Left lobe of liver (tissue), 2 donors: ENCODE measurements around the gene ABCG1. TPM values are rescaled to one million over a fixed set of nuclear protein-coding genes. Genes with fewer than 3 reads are reported as not detected.

Experiments
- ATAC-seq: fragments of 200-7000 bp; cut with Tn5 transposase; one replicate; pipeline ENCODE4 v1.9.1; 2020; ENCODE audit warnings: mild to moderate bottlenecking, moderate library complexity
- DNase-seq: peaks from one replicate; pipeline ENCODE4 v3.0.0-alpha.2; 2020; ENCODE audit warnings: low spot score
- total RNA-seq: library from RNA; stranded (reverse); gene quantifications from one replicate; pipeline ENCODE4 v1.2.1, GENCODE V29; 2021
- donor health status: DM: no; HTN: no; CAD: no; lungs with moderate emphysema.
- donor health status: DM: no; HTN: yes; CAD: no.

Gene ABCG1
- total RNA-seq, 1 donor from 2014 or later = 4.7 TPM

DNA sequence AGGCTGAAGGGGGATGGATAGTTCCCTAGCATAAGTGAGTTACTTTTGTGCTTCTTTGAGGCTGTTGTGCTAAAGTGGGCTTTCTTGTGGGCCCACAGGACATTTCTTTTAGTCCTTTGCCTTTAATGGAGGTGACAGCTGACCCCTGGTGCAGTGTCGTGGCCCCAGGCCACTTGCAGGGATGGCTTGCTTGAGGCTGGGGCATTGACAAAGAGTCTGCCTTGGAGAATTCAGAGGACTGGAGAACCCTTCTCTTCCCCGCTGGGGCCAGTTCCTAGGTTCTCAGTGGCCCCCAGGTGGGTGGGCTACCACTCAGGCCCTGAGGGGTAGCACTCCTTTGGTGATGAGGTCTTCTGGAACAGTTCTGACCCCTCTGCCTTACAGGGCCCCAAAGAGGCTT is 12.8 kb downstream of the ABCG1 start:
- DNase-seq = no peak
- no peak for ATAC-seq

DNA sequence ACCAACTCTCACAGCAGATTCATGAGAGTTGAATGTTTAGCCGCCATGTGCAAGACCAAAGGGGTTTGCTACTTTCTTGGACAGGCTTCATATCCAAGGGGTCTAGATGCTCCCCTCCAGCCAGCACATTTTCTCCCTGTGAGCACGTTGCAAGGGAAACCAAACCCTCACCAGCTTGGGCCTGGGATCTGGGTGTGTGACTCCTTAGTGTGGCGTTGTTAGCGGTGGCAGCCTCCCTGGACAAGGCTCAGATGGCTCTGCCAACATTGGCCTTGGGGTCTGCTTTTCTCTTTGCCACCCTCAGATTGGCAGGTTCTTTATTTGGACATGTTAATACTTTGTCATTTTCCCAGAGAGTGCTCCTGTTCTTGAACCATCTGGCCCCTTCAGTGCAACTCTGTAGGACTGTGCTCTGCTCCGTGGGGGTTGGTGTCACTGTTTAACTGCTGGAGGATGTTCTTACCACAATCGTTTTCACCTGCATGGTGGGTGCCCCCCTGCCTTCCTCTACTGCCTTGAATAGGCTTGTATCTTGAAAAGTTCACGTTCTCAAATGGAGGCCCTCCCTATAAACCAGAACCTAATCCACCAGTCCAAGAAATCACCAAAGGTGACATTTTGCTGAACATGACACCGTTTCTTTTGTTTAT is 13.4 kb downstream of the ABCG1 start:
- ATAC-seq (no peak), DNase-seq (no peak)

DNA sequence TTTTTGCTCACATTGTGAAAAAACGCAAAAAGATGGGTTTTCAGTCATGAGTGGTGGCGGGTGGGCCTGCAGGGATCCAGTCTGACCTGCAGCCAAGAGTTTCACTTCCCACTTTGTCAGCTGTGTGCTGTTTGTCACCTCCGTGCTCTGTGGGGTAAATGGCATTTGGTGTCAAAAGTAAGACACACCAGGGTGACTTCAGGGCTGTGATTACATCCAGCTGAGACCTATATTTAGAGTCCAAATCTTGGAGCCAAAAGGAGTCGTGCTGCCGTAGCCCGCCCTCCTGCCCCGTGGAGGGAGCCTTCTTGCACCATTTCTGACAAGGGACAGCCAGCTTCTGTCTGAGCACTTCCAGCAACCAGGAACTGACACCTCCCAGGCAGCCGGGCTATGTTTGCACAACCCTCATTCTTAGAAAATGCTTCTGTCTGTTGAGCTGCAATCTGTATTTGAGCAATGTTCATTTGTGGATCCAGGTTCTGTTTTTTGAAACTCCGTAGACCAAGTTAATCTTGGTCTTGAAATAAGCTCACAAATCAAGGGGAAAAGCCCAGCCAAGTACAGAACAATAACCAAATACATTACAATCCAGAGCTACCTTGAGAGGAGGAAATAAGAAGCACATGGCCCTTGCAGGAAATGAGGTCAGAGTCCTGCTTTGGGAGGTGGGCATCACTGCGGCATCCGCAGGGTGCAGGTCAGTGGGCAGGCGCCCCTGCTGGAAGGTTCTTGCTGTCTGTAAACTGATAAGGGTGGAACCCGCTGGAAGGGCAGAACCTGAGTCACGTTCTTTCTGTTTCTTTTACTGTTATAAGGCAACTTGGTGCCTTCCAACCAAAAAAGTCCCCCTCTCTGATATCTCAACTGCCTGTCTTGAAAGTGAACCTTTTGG is 14.4 kb downstream of the ABCG1 start:
- ATAC-seq (peak; percentile 46), DNase-seq (peak; percentile 58)

DNA sequence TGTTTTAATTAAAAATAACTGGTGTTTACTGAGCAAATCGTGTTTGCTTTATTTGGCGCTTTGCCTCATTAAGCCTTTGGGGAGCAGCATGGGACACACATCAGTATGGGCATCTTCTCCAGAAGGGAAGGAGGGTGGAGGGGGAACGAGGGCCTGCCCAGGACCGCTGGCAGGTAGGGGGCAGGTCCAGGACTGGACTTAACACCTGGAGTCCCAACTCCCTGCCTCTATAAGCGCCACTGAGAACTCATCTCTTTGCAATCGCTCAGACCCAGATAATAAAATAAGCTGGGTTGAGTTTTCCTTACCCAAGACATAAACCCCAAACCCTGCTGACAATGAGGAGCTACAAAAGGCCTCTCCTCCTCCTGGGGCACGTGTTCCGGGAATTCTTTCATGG is 15.1 kb downstream of the ABCG1 start:
- DNase-seq (no peak), ATAC-seq (peak; percentile 3)

DNA sequence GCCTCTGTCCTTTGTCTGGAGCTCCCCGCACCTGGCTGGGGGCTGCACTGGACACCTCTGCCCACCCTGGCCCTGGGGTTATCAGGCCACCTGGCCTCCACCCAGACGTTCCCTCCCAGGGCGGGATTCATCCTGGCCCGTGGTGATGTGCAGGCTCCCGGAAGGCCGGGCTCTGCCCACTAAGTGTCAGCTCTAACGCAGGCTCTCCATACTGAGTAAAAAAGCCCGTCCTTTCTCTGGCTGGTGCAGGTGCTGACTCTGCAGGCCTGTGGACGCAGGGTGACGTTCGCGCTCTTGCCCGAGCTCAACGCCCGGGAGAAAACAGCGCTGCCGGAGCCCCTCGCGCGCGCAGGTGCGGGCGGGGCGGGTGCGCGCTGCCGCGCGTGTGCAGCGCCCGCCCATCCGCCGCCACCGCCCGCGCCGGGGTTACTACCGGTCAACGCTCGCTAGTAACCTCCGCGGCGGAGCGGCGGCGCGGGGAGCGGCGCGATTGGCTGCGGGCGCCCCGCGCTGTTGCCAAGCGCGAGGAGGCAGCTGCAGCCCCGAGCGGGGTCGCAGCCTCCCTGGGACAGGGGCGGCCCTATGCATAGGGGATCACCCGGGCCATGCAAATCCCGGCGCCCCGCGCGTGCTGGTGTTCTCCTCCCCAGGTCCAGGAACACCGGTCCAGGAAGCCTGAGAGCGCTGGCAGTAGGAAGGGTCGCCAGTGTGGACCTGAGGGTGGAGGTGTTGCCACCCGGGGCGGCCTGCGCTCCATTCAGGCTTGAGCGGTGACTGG is 15.7 kb downstream of the ABCG1 start:
- peak; percentile 83 for DNase-seq
- ATAC-seq = peak; percentile 91

DNA sequence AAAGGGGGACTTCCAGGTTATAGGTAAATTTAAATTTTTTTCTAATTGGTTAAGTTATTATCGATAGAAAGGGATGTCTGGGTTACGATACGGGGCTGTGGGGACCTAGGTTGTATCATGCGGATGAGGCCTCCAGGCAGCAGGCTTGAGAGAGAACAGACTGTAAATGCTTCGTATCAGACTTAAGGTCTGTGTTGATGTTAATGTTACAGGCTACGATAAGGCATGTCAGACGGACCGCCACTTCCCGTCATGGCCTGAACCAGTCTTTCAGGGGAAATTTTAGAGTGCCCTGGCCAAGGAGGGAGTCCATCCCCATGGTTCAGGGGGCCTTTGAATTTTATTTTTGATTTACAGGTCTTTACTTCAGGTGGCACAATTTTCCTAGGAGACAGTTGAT is 16.7 kb downstream of the ABCG1 start:
- no peak for ATAC-seq
- no peak for DNase-seq

DNA sequence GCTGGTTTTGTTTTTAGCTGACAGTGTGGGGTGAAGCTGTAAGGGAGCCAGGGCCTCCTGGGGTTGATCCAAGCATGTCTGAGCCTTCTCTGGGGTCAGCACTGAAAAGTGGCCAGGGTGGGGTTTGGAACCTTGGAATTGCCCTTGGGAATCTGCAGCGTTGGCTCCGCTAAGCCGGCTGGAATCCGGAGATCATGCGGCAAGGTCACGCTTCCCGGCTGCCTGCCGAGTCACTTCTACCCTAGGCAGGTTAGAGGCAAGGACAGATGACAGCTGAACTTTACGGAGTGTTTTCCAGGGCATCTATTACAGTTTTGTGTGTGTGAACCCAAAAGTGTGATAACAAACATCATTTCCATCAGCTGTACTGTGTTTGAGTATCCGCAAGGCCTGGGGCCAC is 17.1 kb downstream of the ABCG1 start:
- ATAC-seq (no peak), DNase-seq (no peak)

DNA sequence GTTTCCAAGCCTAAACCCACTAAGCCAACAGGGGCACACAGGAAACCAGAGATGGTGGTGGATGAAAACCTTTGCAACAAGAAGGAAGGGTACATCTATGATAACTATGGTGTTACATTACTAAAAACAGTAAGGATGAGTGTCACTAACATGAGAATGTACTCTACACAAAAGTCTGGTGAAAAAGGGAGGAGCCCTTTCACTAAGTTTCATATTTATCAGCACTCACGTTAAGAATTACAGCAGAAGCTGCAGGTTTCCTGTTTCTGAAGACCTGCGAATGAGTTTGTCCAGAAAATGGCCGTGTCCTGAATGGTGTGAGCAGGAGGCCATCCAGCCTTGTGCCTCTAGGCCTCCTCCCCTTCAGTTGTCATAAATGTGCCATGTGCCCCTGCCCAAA is 17.8 kb downstream of the ABCG1 start:
- no peak for DNase-seq

DNA sequence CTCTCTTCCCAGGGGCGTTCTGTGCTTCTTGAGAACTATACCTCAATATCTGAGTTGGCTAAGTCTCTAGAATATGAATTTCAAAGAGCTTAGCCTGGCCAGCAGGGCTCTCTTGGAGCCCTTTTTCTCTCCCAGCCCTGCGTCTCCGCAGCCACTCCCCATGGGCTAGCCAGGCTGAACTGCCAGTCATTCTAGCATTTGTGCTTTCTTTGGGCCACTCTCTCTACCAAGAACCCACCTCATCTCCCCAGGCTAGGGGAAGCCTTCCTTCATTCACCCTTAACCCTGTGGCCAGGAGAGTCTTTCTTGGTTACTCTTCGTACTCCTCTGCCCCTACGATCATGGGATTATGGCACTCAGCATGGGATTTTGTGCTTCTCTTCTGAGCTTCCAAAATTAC is 18.2 kb downstream of the ABCG1 start:
- no peak for ATAC-seq
- DNase-seq = no peak

More for the DNA sequence above, 17.8 kb downstream of the ABCG1 start:
- ATAC-seq = no peak

DNA sequence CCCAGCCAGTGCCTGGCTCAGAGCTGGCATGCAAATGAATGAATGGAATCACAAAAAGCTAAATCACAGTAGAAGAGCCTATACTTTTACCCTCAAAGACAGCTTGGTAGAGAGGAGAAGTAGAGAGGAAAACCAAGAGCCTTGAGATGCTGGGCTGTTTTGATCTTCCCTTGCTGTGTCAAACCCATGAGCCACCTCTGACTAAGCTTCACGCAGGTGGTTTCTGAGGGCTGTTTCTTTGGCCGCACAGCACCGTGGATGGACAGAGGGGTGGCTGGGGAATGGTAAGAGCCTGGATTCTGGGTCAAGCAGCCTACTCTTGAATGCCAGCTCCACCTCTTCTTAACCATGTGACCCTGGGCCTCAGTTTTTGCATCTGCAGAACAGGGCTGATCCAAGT is 18.6 kb downstream of the ABCG1 start:
- DNase-seq (no peak), ATAC-seq (no peak)

DNA sequence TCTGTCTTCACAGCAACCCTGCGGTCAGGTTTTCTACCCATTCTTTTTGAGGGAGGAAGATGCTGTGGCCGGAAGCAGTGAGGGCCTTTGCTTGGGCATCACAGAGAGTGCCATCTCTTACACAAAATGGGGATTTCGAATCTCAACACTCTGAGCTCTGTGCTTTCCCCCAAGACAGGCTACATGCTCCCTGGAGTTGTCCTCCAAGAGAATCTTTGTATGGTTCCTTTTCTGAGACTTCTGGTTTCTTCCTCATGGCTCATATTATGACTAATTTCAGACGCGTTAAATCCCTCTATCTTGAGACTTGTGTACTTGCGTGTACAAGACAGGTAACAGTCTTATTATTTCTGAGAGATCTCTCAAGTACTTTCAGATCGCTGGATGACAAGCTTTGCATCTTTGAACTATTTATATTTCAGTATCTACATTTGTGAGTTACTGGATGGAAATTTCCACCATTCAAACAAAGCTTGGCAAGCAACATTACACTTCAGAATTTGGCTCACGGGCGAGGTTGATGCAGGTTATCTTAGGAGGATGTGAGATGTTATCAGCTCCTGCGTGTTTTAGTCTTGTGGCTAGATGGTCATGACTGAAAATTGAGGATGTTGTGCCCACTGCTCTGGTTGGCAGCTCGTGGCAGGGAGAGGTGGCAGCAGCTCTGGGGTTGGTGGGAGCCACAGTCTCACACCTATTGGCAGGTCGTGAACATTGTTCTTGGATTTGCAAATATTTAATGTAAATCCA is 19.4 kb downstream of the ABCG1 start:
- DNase-seq = no peak
- ATAC-seq = no peak

DNA sequence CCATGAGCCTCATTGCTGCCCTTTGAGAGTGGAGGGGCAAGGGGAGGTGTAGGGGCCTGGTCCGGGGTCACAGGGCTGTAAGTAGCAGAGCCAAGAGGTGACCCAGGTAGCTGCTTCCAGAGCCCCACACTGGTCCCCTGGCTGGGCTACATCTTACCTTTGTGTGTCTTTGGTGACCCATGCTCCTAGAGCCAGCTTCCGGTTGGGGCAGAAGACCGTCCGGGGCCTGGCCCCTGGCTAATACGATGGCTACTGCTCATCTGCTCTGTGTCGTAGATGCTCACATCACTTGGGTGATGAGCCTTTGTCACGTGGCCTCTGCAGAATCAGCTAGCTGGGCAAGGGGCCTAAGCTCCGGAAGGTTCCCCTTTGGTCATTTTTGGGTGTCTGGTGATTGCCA is 20.6 kb downstream of the ABCG1 start:
- DNase-seq (no peak), ATAC-seq (no peak)

DNA sequence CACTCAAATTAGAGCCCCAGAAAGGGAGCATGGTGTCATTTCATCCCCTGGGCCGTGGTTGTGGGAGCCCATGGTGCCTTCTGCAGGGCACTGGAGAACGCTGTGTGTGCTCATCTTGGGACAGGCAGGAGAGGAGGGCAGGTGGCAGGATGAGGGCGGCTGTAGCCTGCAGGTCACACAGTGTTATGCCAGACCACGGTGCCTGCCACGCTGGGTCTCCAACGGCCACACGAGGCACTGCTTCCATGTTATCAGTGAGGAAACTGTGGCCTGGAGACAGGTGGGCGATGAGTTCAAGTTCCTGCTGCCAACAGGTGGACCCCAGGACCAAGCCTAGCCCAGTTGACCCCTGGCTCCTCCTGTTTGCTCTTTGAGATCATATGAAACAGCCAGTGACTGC is 21.0 kb downstream of the ABCG1 start:
- no peak for ATAC-seq
- no peak for DNase-seq

DNA sequence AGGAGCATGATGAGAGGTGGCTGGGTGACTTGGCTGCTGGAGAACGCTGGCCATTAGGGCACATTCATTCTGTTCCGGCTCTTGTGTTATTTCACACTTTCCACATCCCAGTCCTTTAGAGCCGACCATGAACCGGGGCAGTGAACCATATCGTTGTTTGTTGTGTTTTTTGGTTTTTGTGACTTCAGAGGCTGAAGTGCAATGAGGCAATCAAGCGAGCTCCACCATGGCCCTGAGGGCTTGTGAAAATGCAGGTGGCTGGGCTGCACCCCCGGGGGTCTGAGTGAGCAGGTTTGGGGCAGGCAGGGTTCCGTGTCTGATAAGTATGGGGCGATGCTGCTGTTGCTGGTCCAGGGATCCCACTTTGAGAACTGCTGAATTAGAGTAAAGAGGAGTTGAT is 23.7 kb downstream of the ABCG1 start:
- ATAC-seq = no peak
- DNase-seq = no peak

DNA sequence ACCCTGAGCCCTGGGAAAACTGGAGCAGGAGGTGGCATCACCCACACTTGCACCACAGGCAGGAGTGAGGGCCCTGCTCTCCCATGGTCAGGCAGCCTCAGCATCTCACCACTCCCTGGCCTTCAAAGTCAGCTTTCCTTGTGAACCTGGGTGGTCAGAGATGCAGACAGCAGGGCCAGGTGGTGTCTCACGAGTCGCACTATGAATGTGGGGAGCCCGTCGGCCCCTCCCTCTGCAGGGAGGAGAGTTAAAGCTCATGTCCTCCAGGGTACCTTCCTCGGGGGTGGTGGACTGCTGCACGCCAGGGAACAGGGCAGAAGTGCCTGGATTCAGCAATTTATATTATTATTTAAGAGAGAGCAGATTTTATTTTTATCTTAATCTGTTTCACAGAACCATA is 24.1 kb downstream of the ABCG1 start:
- DNase-seq = no peak
- ATAC-seq = no peak

DNA sequence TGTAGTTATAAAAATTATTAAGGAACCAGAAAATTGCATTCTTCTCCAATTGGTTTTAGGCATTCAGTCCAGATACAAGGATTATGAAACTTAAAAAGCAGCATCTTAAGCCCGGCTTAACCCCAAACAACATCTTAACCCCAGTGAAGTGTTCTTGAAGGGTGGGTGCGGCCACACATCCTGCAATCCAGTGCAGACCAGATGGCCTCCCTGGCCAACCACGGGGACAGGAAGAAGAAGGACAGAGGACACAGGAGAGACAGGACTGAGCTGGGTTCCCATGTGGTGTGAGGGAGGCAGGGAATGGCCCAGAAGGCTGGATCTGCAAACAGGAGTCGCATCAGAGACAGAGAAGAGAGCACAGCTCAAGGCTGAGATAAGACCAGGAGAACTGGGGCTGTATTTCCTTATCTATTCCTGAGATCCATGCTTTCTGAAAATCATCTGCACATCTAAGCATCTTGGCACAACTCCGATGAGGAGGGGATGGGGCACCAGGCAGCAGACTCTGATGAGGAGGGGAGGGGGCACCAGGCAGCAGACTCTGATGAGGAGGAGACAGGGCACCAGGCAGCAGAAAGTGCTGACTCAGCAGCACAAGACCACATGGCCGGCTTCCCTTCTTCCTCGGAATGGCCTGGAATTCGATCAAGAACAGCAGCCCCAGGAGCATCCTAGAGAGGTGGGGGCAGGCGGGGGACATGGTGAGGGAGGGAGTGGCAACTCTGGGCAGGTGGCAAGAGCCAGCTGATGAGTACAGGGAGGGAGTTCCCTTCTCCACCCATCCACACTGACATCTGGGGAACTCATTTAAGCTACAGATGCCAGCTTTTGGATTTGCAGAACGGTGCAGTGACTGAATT is 26.6 kb downstream of the ABCG1 start:
- ATAC-seq (no peak), DNase-seq (no peak)

DNA sequence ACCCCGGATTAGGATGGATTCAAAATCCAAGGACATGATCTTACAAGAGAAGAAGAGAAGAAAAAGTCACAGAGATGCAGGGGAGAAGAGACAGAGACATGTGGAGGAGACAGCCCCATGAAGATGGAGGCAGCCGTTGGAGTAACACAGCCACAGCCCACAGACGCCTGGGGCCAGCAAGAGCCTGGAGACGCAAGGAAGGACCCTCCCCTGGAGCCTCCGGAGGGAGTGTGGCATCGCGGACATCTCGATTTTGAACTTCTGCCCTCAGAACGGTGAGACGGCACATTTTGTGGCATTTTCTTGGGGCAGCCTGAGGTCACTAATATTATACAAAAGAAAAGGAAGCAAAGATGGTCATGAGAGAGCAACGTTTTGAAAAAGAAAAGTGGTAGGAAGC is 28.8 kb downstream of the ABCG1 start:
- ATAC-seq (no peak), DNase-seq (no peak)

DNA sequence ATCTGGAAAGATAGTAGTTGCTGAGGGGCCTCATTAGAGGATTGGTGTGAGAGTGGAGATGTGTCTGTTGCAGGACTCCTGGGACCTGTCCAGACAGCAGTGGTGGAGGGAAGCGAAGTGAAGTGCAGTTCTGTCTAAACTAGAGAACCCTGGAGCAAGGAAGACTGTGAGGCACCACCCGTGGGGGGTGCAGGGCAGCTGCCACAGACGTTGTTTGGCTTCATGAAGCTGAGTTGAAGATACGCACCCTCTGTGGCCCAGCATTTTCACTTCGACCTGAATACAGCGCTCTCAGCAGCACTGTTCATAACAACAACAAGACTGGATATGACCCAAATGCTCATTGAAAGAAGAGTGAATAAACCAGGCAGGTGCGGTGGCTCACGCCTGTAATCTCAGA is 29.3 kb downstream of the ABCG1 start:
- no peak for ATAC-seq
- no peak for DNase-seq

DNA sequence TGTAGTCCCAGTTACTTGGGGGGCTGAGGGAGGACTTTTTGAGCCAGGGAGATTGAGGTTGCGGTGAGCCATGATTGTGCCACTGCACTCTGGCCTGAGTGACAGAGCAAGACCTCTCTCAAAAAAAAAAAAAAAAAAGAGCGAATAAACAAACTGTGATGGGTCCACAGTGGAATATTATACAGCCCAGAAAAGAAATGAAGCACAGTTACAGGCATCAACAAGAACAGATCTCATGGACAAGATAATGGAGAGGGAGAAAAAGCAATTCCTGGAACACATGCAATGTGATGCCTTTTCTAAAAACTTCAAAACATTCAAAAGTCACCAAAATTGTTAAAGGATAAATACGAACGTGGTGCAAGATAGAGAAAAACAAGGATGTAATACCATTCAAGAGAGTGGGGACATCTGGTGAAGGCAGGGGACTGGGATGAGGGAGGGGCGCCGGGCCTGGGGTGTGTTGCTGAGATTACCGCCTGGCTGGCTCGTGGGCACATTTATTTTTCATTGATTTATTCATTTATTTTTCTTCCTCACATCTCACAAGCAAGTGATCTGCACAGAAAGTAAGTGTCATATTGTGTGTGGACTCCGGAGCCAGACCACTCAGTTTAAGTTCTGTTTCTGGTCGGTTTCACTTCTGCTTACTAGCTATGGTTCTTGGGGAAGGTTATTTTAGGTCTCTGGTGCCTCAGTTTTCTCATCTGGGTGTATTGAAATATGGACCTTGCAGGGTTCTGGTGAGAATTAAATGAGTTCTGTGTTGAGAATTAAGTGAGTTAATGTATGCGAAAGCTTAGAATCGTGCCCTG is 30.1 kb downstream of the ABCG1 start:
- no peak for DNase-seq
- no peak for ATAC-seq
